GM23338 (cell line): ENCODE data around the gene KCTD21. TPM values are rescaled to one million over a fixed set of nuclear protein-coding genes. Genes with fewer than 3 reads are reported as not detected.

Experiments used
- ATAC-seq: fragments of 200-7000 bp; cut with Tn5 transposase; 3 replicates; pipeline ENCODE4 v1.9.1; 2020
- DNase-seq: peaks from one replicate; pipeline ENCODE4 v3.0.0-alpha.2; 2015; ENCODE audit warnings: low spot score
- H2AFZ ChIP-seq: fragments of 200-600 bp; sonication (generic); 2 replicates; pipeline ENCODE4 v1.8.0; 2016; ENCODE audit warnings: antibody characterized with exemption, mild to moderate bottlenecking, moderate library complexity
- H3F3A ChIP-seq: fragments of 200-600 bp; sonication (generic); replicated peaks from 2 replicates; pipeline ENCODE4 v1.8.0; 2017; ENCODE audit warnings: antibody characterized with exemption, mixed run types, low read depth
- H3K27ac ChIP-seq: fragments of 200-600 bp; sonication (generic); 2 replicates; pipeline ENCODE4 v1.6.1; 2016; ENCODE audit warnings: low read depth
- H3K27me3 ChIP-seq: fragments of 200-600 bp; sonication (generic); 2 replicates; pipeline ENCODE4 v1.8.0; 2016; ENCODE audit warnings: mild to moderate bottlenecking, mixed run types, moderate library complexity; ENCODE audit not compliant: insufficient read depth
- H3K36me3 ChIP-seq: fragments of 200-600 bp; sonication (generic); 2 replicates; pipeline ENCODE4 v1.8.0; 2016; ENCODE audit warnings: mild to moderate bottlenecking; ENCODE audit not compliant: insufficient read depth
- H3K4me1 ChIP-seq: fragments of 200-600 bp; sonication (generic); 2 replicates; pipeline ENCODE4 v1.8.0; 2016; ENCODE audit warnings: mild to moderate bottlenecking, moderate library complexity; ENCODE audit not compliant: insufficient read depth
- H3K4me2 ChIP-seq: fragments of 200-600 bp; sonication (generic); 2 replicates; pipeline ENCODE4 v1.7.1; 2017; ENCODE audit warnings: mixed run types
- H3K4me3 ChIP-seq: fragments of 200-600 bp; sonication (generic); 2 replicates; pipeline ENCODE4 v1.6.1; 2016; ENCODE audit warnings: mixed run types
- H3K79me2 ChIP-seq: fragments of 200-600 bp; sonication (generic); replicated peaks from 2 replicates; pipeline ENCODE4 v1.8.0; 2017; ENCODE audit warnings: mild to moderate bottlenecking; ENCODE audit not compliant: insufficient read depth
- H3K9me2 ChIP-seq: fragments of 200-600 bp; sonication (generic); 2 replicates; pipeline ENCODE4 v1.8.0; 2017; ENCODE audit not compliant: insufficient read depth
- H4K20me1 ChIP-seq: fragments of 200-600 bp; sonication (generic); replicated peaks from 2 replicates; pipeline ENCODE4 v1.8.0; 2017; ENCODE audit warnings: mild to moderate bottlenecking; ENCODE audit not compliant: insufficient read depth
- H3K27ac Mint-ChIP-seq: 2 replicates; pipeline ENCODE4 v1.8.0; 2020; ENCODE audit warnings: inconsistent platforms, mild to moderate bottlenecking, moderate library complexity, mixed read lengths
- H3K27me3 Mint-ChIP-seq: 3 replicates; pipeline ENCODE4 v1.8.0; 2022; ENCODE audit warnings: low read depth, mild to moderate bottlenecking, moderate library complexity, mixed read lengths, inconsistent platforms; ENCODE audit not compliant: insufficient read depth, poor library complexity
- H3K36me3 Mint-ChIP-seq: 3 replicates; pipeline ENCODE4 v1.8.0; 2021; ENCODE audit warnings: low read depth, mild to moderate bottlenecking, inconsistent platforms, moderate library complexity, mixed read lengths
- H3K4me1 Mint-ChIP-seq: 3 replicates; pipeline ENCODE4 v1.8.0; 2020; ENCODE audit warnings: mild to moderate bottlenecking, inconsistent platforms, mixed read lengths
- H3K4me3 Mint-ChIP-seq: 3 replicates; pipeline ENCODE4 v1.8.0; 2021; ENCODE audit warnings: moderate library complexity, mild to moderate bottlenecking, inconsistent platforms, mixed read lengths
- H3K9me3 Mint-ChIP-seq: 3 replicates; pipeline ENCODE4 v1.8.0; 2020; ENCODE audit warnings: moderate library complexity, mild to moderate bottlenecking, inconsistent platforms, mixed read lengths
- EZH2 ChIP-seq: fragments of 200-600 bp; sonication (generic); IDR thresholded peaks from one replicate; pipeline ENCODE4 v1.8.0; 2017; ENCODE audit warnings: antibody characterized with exemption, mild to moderate bottlenecking, low read depth; ENCODE audit not compliant: unreplicated experiment
- EZH2phosphoT487 ChIP-seq: fragments of 200-600 bp; sonication (generic); IDR thresholded peaks from one replicate; pipeline ENCODE4 v1.8.1; 2018; ENCODE audit warnings: antibody characterized with exemption; ENCODE audit not compliant: unreplicated experiment
- NANOG ChIP-seq: IDR thresholded peaks from 2 replicates; pipeline ENCODE4 v1.6.1; 2016; ENCODE audit warnings: antibody characterized with exemption, borderline replicate concordance
- ZNF462 ChIP-seq: fragments of 250-450 bp; sonication (Bioruptor Pico); IDR thresholded peaks from 2 replicates; pipeline ENCODE4 v1.5.0; 2020; ENCODE audit warnings: mild to moderate bottlenecking, moderate library complexity
- polyA plus RNA-seq: library from polyadenylated mRNA; unstranded; fragments of >200 nt; fragmentation: Nextera tagmentation; extraction: Ambion mirVana; gene quantifications from 2 replicates; pipeline ENCODE4 v1.2.1, GENCODE V29; 2016
- total RNA-seq: library from RNA; depleted of rRNA; stranded (reverse); fragments of >200 nt; shearing (Covaris generic); gene quantifications from 2 replicates; pipeline ENCODE4 v1.2.3, GENCODE V29; 2014
- TF ChIP-seq, protein P1 (sequence below), 2 experiments: fragments of 200-600 bp in 1 of 2; sonication (generic) in 1 of 2; conservative IDR thresholded peaks; 2 replicates each; pipeline versions ENCODE4 v1.5.1 to v1.6.1; 2016 to 2017; ENCODE audit warnings: antibody characterized with exemption in 2 of 2, low read depth in 2 of 2, mild to moderate bottlenecking in 2 of 2, moderate library complexity in 1 of 2

KCTD21 gene
- total and polyA plus RNA-seq, 2 experiments from 2014 or later, result 1.0 to 3.7 TPM

GRCh38 chr11:78166855-78167469 lies 21.5 kb downstream of the KCTD21 start:
- H3K27ac Mint-ChIP-seq, result no peak overlapping the region
- Histone ChIP-seq H3K36me3 (no peaks in the 10 kb centered on the region), H3K79me2 (no peaks in the 10 kb centered on the region), H3K4me2 (no peak overlapping the region), H3K4me3 (no peak overlapping the region), H3K4me1 (no peaks in the 10 kb centered on the region), H3K27ac (no peak overlapping the region), H3F3A (no peaks in the 10 kb centered on the region), H4K20me1 (no peaks in the 10 kb centered on the region), H2AFZ (no peak overlapping the region), H3K9me2 (no peaks in the 10 kb centered on the region), H3K27me3 (no peaks in the 10 kb centered on the region)
- H3K9me3 Mint-ChIP-seq, result no peaks in the 10 kb centered on the region; the same call in 2 of the 3 replicates
- no peaks in the 10 kb centered on the region for H3K36me3 Mint-ChIP-seq
- H3K4me3 Mint-ChIP-seq, result no peak overlapping the region
- ATAC-seq (no peak), DNase-seq (no peak)
- no peaks in the 10 kb centered on the region for H3K4me1 Mint-ChIP-seq
- H3K27me3 Mint-ChIP-seq, result peaks cover 5% of the 10 kb centered on the region
- TF ChIP-seq ZNF462 (CRISPR knock-in tag) (no peak), EZH2phosphoT487 (no peak), NANOG (no peak), EZH2 (no peak)
- TF ChIP-seq, protein P1, sequence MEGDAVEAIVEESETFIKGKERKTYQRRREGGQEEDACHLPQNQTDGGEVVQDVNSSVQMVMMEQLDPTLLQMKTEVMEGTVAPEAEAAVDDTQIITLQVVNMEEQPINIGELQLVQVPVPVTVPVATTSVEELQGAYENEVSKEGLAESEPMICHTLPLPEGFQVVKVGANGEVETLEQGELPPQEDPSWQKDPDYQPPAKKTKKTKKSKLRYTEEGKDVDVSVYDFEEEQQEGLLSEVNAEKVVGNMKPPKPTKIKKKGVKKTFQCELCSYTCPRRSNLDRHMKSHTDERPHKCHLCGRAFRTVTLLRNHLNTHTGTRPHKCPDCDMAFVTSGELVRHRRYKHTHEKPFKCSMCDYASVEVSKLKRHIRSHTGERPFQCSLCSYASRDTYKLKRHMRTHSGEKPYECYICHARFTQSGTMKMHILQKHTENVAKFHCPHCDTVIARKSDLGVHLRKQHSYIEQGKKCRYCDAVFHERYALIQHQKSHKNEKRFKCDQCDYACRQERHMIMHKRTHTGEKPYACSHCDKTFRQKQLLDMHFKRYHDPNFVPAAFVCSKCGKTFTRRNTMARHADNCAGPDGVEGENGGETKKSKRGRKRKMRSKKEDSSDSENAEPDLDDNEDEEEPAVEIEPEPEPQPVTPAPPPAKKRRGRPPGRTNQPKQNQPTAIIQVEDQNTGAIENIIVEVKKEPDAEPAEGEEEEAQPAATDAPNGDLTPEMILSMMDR (conservative IDR thresholded peaks at IDR 0.05; ENCODE audit: low read depth in 2 of 2), result no peak
